Esophagus squamous epithelium (tissue), 5 donors: ENCODE results near the gene MYO1C. TPM values are rescaled to one million over a fixed set of nuclear protein-coding genes. Genes with fewer than 3 reads are reported as not detected.

ENCODE experiments used
- DNase-seq: peaks from one replicate; lab custom pipeline; 2025; lab: John Stamatoyannopoulos, UW
- H3K27ac ChIP-seq, 4 donors: fragments of 200-600 bp; sonication (generic); one replicate each; pipeline ENCODE4 v1.5.1; 2016 to 2019; ENCODE audit warnings: mild to moderate bottlenecking in 1 of 4
- H3K27me3 ChIP-seq, 4 donors: fragments of 200-600 bp; sonication (generic); 1 replicate in 3 of 4; 2 replicates in 1 of 4; pipeline versions ENCODE4 v1.5.1 to v1.6.0; 2017 to 2021; ENCODE audit warnings: antibody characterized with exemption in 1 of 4
- H3K36me3 ChIP-seq, 3 donors: fragments of 200-600 bp; sonication (generic); one replicate each; pipeline ENCODE4 v1.5.1; 2016 to 2019
- H3K4me1 ChIP-seq, 3 donors: fragments of 200-600 bp; sonication (generic); one replicate each; pipeline ENCODE4 v1.5.1; 2017 to 2019
- H3K4me3 ChIP-seq, 4 donors: fragments of 200-600 bp; sonication (generic); 1 replicate in 3 of 4; 2 replicates in 1 of 4; pipeline ENCODE4 v1.5.1; 2016 to 2019; ENCODE audit warnings: mild to moderate bottlenecking in 2 of 4, moderate library complexity in 1 of 4
- H3K9me3 ChIP-seq, 3 donors: fragments of 200-600 bp; sonication (generic); one replicate each; pipeline ENCODE4 v1.5.1; 2016 to 2019
- CTCF ChIP-seq, 6 experiments: fragments of 450-650 bp in 4 of 6; fragments of 200-600 bp in 2 of 6; sonication (generic) in 2 of 6; IDR thresholded peaks; one replicate each; pipeline ENCODE4 v1.5.1; 2016 to 2019; ENCODE audit warnings: antibody characterized with exemption in 6 of 6, mild to moderate bottlenecking in 4 of 6, moderate library complexity in 4 of 6
- POLR2A ChIP-seq, 4 donors: fragments of 450-650 bp; IDR thresholded peaks; one replicate each; pipeline ENCODE4 v1.6.1; 2017; ENCODE audit warnings: antibody characterized with exemption in 4 of 4, mild to moderate bottlenecking in 4 of 4, moderate library complexity in 3 of 4
- WGBS, 2 donors: methylation state at CpG; one replicate each; pipeline ENCODE4 v1.1.5; 2018; 5-methylcytosine and 5-hydroxymethylcytosine counted together
- intact Hi-C: fragments of 100-400 bp; cut with DNase I; formaldehyde crosslinking; loops from one replicate; pipeline ENCODE4 v1.15.0; 2022
- total RNA-seq, 4 donors: library from RNA; depleted of rRNA; stranded (reverse); fragments of >200 nt; gene quantifications; one replicate each; pipeline ENCODE4 v1.1.0, GENCODE V29; 2016
- donor health status: DM: yes; HTN: yes; CAD: no.

Gene MYO1C
- total RNA-seq, 4 donors from 2014 or later, result 62.0 to 80.5 (median 64.2) TPM

GRCh38 chr17:1503699-1504098 lies 11.2 kb upstream of the MYO1C start:
- Histone ChIP-seq H3K27me3 (no peaks in the 10 kb centered on the region), H3K36me3 (peaks cover 5 to 86% (median 10%) of the 10 kb centered on the region in 3 donors), H3K4me3 (no peak overlapping the region), H3K9me3 (no peaks in the 10 kb centered on the region), H3K4me1 (peaks cover 0 to 10% (median 0%) of the 10 kb centered on the region in 3 donors), H3K27ac (no peak overlapping the region)
- WGBS, 2 donors, result 85 to 89% methylated on average over 10 of the region's 10 CpGs
- intact Hi-C loops, result no loop called here
- no peak for TF ChIP-seq POLR2A (IDR thresholded peaks at IDR 0.05)
- no peak for TF ChIP-seq CTCF (IDR thresholded peaks at IDR 0.05)
- no peak for DNase-seq

DNA sequence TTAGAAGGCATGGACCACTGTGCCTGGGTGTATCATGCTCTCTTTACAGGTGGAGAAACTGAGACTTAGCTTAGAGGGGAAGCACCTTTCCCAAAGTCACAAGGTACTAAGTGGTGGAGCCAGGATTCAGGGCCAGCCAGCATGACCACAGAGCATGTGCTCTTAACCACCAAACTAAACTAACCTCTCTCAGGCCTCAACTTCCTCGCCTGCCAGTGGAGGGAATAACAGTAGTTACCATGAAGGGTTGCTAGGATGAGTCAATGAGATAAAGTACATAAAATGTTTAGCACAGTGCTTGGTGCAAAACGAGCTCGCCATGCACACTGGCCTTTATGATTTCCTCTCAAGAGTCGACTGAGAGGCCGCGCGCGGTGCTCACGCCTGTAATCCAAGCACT lies 6.4 kb upstream of the MYO1C start:
- no peak for TF ChIP-seq POLR2A (IDR thresholded peaks at IDR 0.05)
- no peak for TF ChIP-seq CTCF (IDR thresholded peaks at IDR 0.05)
- Histone ChIP-seq H3K27ac (no peak overlapping the region), H3K36me3 (peaks cover 0 to 80% (median 8%) of the 10 kb centered on the region in 3 donors), H3K4me3 (no peak overlapping the region), H3K27me3 (no peaks in the 10 kb centered on the region), H3K4me1 (peaks cover 0 to 26% (median 13%) of the 10 kb centered on the region in 3 donors), H3K9me3 (no peaks in the 10 kb centered on the region)
- DNase-seq, result no peak
- 77 to 78% methylated on average over 9 of the region's 9 CpGs for WGBS, 2 donors
- intact Hi-C loops, result no loop called here

DNA sequence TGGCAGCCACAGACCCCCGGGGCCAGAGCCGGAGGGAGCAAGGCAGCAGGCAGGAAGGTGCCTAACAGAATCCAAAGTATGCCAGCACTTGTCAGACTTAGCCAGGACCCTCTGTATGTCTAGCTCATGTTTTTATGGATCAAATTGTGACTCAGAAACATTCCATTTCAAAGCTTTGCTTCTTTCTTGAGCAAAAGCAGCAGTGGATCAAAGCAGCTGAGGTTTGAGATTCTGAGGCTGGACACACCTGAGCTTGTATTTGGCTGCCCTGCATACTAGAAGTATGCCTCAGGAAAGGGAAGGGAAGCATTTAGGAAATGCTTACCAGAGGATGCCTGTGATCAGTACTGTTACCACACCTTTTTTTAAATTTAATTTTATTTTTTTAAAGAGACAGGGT lies 5.7 kb upstream of the MYO1C start:
- H3K27ac ChIP-seq, result no peak overlapping the region

GRCh38 chr17:1497831-1498230 lies 5.3 kb upstream of the MYO1C start:
- H3K4me3 ChIP-seq, result no peak overlapping the region
- peaks cover 7 to 36% (median 23%) of the 10 kb centered on the region in 3 donors for H3K4me1 ChIP-seq
- TF ChIP-seq CTCF (IDR thresholded peaks at IDR 0.05) (no peak), POLR2A (IDR thresholded peaks at IDR 0.05) (no peak)
- DNase-seq, result no peak
- H3K27ac ChIP-seq, result no peak overlapping the region
- H3K9me3 ChIP-seq, result no peaks in the 10 kb centered on the region
- peaks cover 0 to 70% (median 8%) of the 10 kb centered on the region in 3 donors for H3K36me3 ChIP-seq
- 83 to 88% methylated on average over 9 to 15 of the region's 15 CpGs for WGBS, 2 donors
- H3K27me3 ChIP-seq, result no peaks in the 10 kb centered on the region
- intact Hi-C loops, result no loop called here

More for the DNA sequence above, 5.7 kb upstream of the MYO1C start:
- no peak overlapping the region for H3K4me3 ChIP-seq
- peaks cover 3 to 32% (median 19%) of the 10 kb centered on the region in 3 donors for H3K4me1 ChIP-seq
- intact Hi-C loops, result no loop called here
- H3K9me3 ChIP-seq, result no peaks in the 10 kb centered on the region
- 61 to 82% methylated on average over 2 of the region's 2 CpGs for WGBS, 2 donors
- DNase-seq, result no peak
- peaks cover 0 to 73% (median 8%) of the 10 kb centered on the region in 3 donors for H3K36me3 ChIP-seq
- TF ChIP-seq CTCF (IDR thresholded peaks at IDR 0.05) (no peak), POLR2A (IDR thresholded peaks at IDR 0.05) (no peak)
- no peaks in the 10 kb centered on the region for H3K27me3 ChIP-seq

GRCh38 chr17:1496869-1497268 lies 4.4 kb upstream of the MYO1C start:
- no peak overlapping the region for H3K27ac ChIP-seq
- intact Hi-C loops, result no loop called here

More at GRCh38 chr17:1496869-1497268, 4.4 kb upstream of the MYO1C start:
- Histone ChIP-seq H3K36me3 (peaks cover 0 to 61% (median 8%) of the 10 kb centered on the region in 3 donors), H3K9me3 (no peaks in the 10 kb centered on the region), H3K27me3 (no peaks in the 10 kb centered on the region), H3K4me3 (no peak overlapping the region), H3K4me1 (peaks cover 17 to 46% (median 32%) of the 10 kb centered on the region in 3 donors)
- TF ChIP-seq CTCF (IDR thresholded peaks at IDR 0.05), result no peak
- TF ChIP-seq POLR2A (IDR thresholded peaks at IDR 0.05), result no peak
- 94 to 96% methylated on average over 10 to 12 of the region's 14 CpGs for WGBS, 2 donors
- DNase-seq, result no peak
